ENCODE results near the gene USH2A. TPM values are rescaled to one million over a fixed set of nuclear protein-coding genes. Genes with fewer than 3 reads are reported as not detected.

USH2A gene
- total RNA-seq, 4 donors from 2014 or later, result under 0.01 TPM; not detected in 3

GRCh38 chr1:215667761-215668160 is 755.5 kb downstream of the USH2A start:
- Histone ChIP-seq H3K4me3 (no peak overlapping the region), H3K4me1 (no peaks in the 10 kb centered on the region), H3K36me3 (no peaks in the 10 kb centered on the region), H3K9me3 (no peaks in the 10 kb centered on the region), H3K27ac (no peak overlapping the region), H3K27me3 (no peaks in the 10 kb centered on the region)
- intact Hi-C loops (cut with DNase I; ENCODE audit: low total_unique reads) (no loop called here), in situ Hi-C loops (cut with MboI; ENCODE audit: low pct_ligation_motif_present in 1 of 4, low pct_unique_long_range_greater_than_20kb in 1 of 4, low sequenced_read_pairs in 3 of 4) (no loop called here)
- no peak for DNase-seq
- no peak for TF ChIP-seq EP300 (IDR thresholded peaks at IDR 0.05; ENCODE audit: low read depth)
- TF ChIP-seq POLR2A (IDR thresholded peaks at IDR 0.05), result no peak
- no peak for TF ChIP-seq POLR2AphosphoS5 (IDR thresholded peaks at IDR 0.05)
- TF ChIP-seq CTCF (IDR thresholded peaks at IDR 0.05), result no peak
- 79 to 86% methylated on average over 2 of the region's 2 CpGs for WGBS, 2 donors (ENCODE audit: low coverage in 1 of 2)

- Histone ChIP-seq H3K4me3 (no peak overlapping the region), H3K27ac (no peak overlapping the region), H3K27me3 (no peaks in the 10 kb centered on the region), H3K9me3 (no peaks in the 10 kb centered on the region), H3K4me1 (no peaks in the 10 kb centered on the region), H3K36me3 (no peaks in the 10 kb centered on the region)
- 85 to 100% methylated on average over 1 to 4 of the region's 4 CpGs for WGBS, 2 donors (ENCODE audit: low coverage in 1 of 2)
- DNase-seq, result no peak
- TF ChIP-seq POLR2AphosphoS5 (IDR thresholded peaks at IDR 0.05) (no peak), EP300 (IDR thresholded peaks at IDR 0.05; ENCODE audit: low read depth) (no peak), POLR2A (IDR thresholded peaks at IDR 0.05) (no peak), CTCF (IDR thresholded peaks at IDR 0.05) (no peak)
- intact Hi-C loops (cut with DNase I; ENCODE audit: low total_unique reads) (no loop called here), in situ Hi-C loops (cut with MboI; ENCODE audit: low pct_ligation_motif_present in 1 of 4, low pct_unique_long_range_greater_than_20kb in 1 of 4, low sequenced_read_pairs in 3 of 4) (no loop called here)
These were observed 758.0 kb downstream of the USH2A start for GRCh38 chr1:215665215-215665614.

GRCh38 chr1:215661033-215661432 is 762.2 kb downstream of the USH2A start:
- intact Hi-C loops (cut with DNase I; ENCODE audit: low total_unique reads), result no loop called here
- 45 to 60% methylated on average over 1 of the region's 1 CpG for WGBS, 2 donors (ENCODE audit: low coverage in 1 of 2)

GRCh38 chr1:215660259-215660658 is 763.0 kb downstream of the USH2A start:
- Histone ChIP-seq H3K36me3 (no peaks in the 10 kb centered on the region), H3K4me1 (no peaks in the 10 kb centered on the region), H3K4me3 (no peak overlapping the region), H3K27ac (no peak overlapping the region), H3K27me3 (no peaks in the 10 kb centered on the region), H3K9me3 (no peaks in the 10 kb centered on the region)
- intact Hi-C loops (cut with DNase I; ENCODE audit: low total_unique reads), result no loop called here
- no peak for DNase-seq
- in situ Hi-C loops (cut with MboI; ENCODE audit: low pct_ligation_motif_present in 1 of 4, low pct_unique_long_range_greater_than_20kb in 1 of 4, low sequenced_read_pairs in 3 of 4), result no loop called here
- no peak for TF ChIP-seq EP300 (IDR thresholded peaks at IDR 0.05; ENCODE audit: low read depth)
- TF ChIP-seq POLR2AphosphoS5 (IDR thresholded peaks at IDR 0.05), result no peak
- TF ChIP-seq POLR2A (IDR thresholded peaks at IDR 0.05), result no peak
- TF ChIP-seq CTCF (IDR thresholded peaks at IDR 0.05), result no peak

More at GRCh38 chr1:215661033-215661432, 762.2 kb downstream of the USH2A start:
- TF ChIP-seq POLR2A (IDR thresholded peaks at IDR 0.05) (no peak), POLR2AphosphoS5 (IDR thresholded peaks at IDR 0.05) (no peak), CTCF (IDR thresholded peaks at IDR 0.05) (no peak), EP300 (IDR thresholded peaks at IDR 0.05; ENCODE audit: low read depth) (no peak)
- DNase-seq, result no peak
- no peak overlapping the region for H3K4me3 ChIP-seq
- no peaks in the 10 kb centered on the region for H3K27me3 ChIP-seq
- H3K9me3 ChIP-seq, result no peaks in the 10 kb centered on the region
- in situ Hi-C loops (cut with MboI; ENCODE audit: low pct_ligation_motif_present in 1 of 4, low pct_unique_long_range_greater_than_20kb in 1 of 4, low sequenced_read_pairs in 3 of 4), result no loop called here
- no peaks in the 10 kb centered on the region for H3K36me3 ChIP-seq
- H3K4me1 ChIP-seq, result no peaks in the 10 kb centered on the region
- no peak overlapping the region for H3K27ac ChIP-seq

Measured in transverse colon (tissue), 4 donors.